Activated B cell treated with CpG ODN at 0.5 μM for 24 hours (primary cell): ENCODE measurements around the gene DLGAP1. TPM values are rescaled to one million over a fixed set of nuclear protein-coding genes. Genes with fewer than 3 reads are reported as not detected.

Experiments used
- ATAC-seq: fragments of 200-7000 bp; cut with Tn5 transposase; one replicate; pipeline ENCODE4 v1.10.0; 2021; ENCODE audit warnings: low read depth, mild to moderate bottlenecking, moderate library complexity
- CTCF ChIA-PET: fragments of 350-600 bp; sonication (Branson Sonifier 250); formaldehyde crosslinking; loops from one replicate; lab custom pipeline; 2021; ENCODE audit warnings: antibody characterized with exemption; lab: Charles Lee
- POLR2A ChIA-PET: fragments of 350-600 bp; sonication (Branson Sonifier 250); formaldehyde crosslinking; loops from one replicate; lab custom pipeline; 2021; ENCODE audit warnings: antibody characterized with exemption; lab: Charles Lee
- DNase-seq: peaks from one replicate; pipeline ENCODE4 v3.0.0; 2022
- H3K27ac Mint-ChIP-seq: one replicate; pipeline ENCODE4 v1.8.0; 2020; ENCODE audit warnings: mixed read lengths
- H3K27me3 Mint-ChIP-seq: one replicate; pipeline ENCODE4 v1.8.0; 2021; ENCODE audit warnings: mixed read lengths
- H3K36me3 Mint-ChIP-seq: one replicate; pipeline ENCODE4 v1.8.0; 2021; ENCODE audit warnings: low read depth, mixed read lengths
- H3K4me1 Mint-ChIP-seq: one replicate; pipeline ENCODE4 v1.8.0; 2021; ENCODE audit warnings: mixed read lengths
- H3K4me3 Mint-ChIP-seq: one replicate; pipeline ENCODE4 v1.8.0; 2020; ENCODE audit warnings: mild to moderate bottlenecking, mixed read lengths
- H3K9me3 Mint-ChIP-seq: one replicate; pipeline ENCODE4 v1.8.0; 2020; ENCODE audit warnings: mixed read lengths
- CTCF ChIP-seq: fragments of 200-600 bp; IDR thresholded peaks from one replicate; pipeline ENCODE4 v1.8.0; 2022; ENCODE audit warnings: antibody characterized with exemption, mild to moderate bottlenecking
- intact Hi-C: fragments of 100-400 bp; cut with micrococcal nuclease; formaldehyde crosslinking; loops from one replicate; pipeline ENCODE4 v1.15.1; 2024
- total RNA-seq: library from RNA; stranded (reverse); gene quantifications from 2 replicates; pipeline ENCODE4 v1.2.3, GENCODE V29; 2022

The DLGAP1 gene
- total RNA-seq, 1 donor from 2014 or later = 0.18 TPM

- Mint-ChIP-seq H3K9me3 (peaks cover 4% of the 10 kb centered on the region), H3K4me3 (no peak overlapping the region), H3K27ac (no peak overlapping the region), H3K4me1 (no peaks in the 10 kb centered on the region), H3K36me3 (no peaks in the 10 kb centered on the region), H3K27me3 (no peaks in the 10 kb centered on the region)
- no peak for ATAC-seq
- POLR2A ChIA-PET = no interaction called here
- intact Hi-C loops = no loop called here
- no peak for DNase-seq
- CTCF ChIA-PET = no interaction called here
- no peak for TF ChIP-seq CTCF
These were observed 251.3 kb downstream of the DLGAP1 start for GRCh38 chr18:4203568-4204437.

- Mint-ChIP-seq H3K36me3 (no peaks in the 10 kb centered on the region), H3K4me3 (no peak overlapping the region), H3K27ac (no peak overlapping the region), H3K27me3 (no peaks in the 10 kb centered on the region), H3K9me3 (peaks cover 5% of the 10 kb centered on the region), H3K4me1 (no peaks in the 10 kb centered on the region)
- ChIA-PET POLR2A (no interaction called here), CTCF (no interaction called here)
- no peak for ATAC-seq
- no peak for TF ChIP-seq CTCF
- intact Hi-C loops = no loop called here
- DNase-seq = no peak
These were observed 254.7 kb downstream of the DLGAP1 start for GRCh38 chr18:4200399-4200798.

- peaks cover 5% of the 10 kb centered on the region for H3K9me3 Mint-ChIP-seq
- DNase-seq (no peak), ATAC-seq (no peak)
- intact Hi-C loops = no loop called here
- no peaks in the 10 kb centered on the region for H3K36me3 Mint-ChIP-seq
- CTCF ChIA-PET = no interaction called here
- no peak overlapping the region for H3K4me3 Mint-ChIP-seq
- POLR2A ChIA-PET = no interaction called here
- no peaks in the 10 kb centered on the region for H3K4me1 Mint-ChIP-seq
- TF ChIP-seq CTCF = no peak
- H3K27ac Mint-ChIP-seq = no peak overlapping the region
- no peaks in the 10 kb centered on the region for H3K27me3 Mint-ChIP-seq
These were observed 256.2 kb downstream of the DLGAP1 start for GRCh38 chr18:4198956-4199355.

- DNase-seq = no peak
- peaks cover 5% of the 10 kb centered on the region for H3K9me3 Mint-ChIP-seq
- no peak for ATAC-seq
- TF ChIP-seq CTCF = no peak
- CTCF ChIA-PET = no interaction called here
- no peak overlapping the region for H3K27ac Mint-ChIP-seq
- H3K4me3 Mint-ChIP-seq = no peak overlapping the region
- POLR2A ChIA-PET = no interaction called here
- H3K36me3 Mint-ChIP-seq = no peaks in the 10 kb centered on the region
- no peaks in the 10 kb centered on the region for H3K27me3 Mint-ChIP-seq
- no peaks in the 10 kb centered on the region for H3K4me1 Mint-ChIP-seq
- intact Hi-C loops = no loop called here
These were observed 258.8 kb downstream of the DLGAP1 start for GRCh38 chr18:4196351-4196750.

GRCh38 chr18:4193086-4193485 is 262.0 kb downstream of the DLGAP1 start:
- H3K27ac Mint-ChIP-seq = no peak overlapping the region
- H3K36me3 Mint-ChIP-seq = no peaks in the 10 kb centered on the region
- peaks cover 8% of the 10 kb centered on the region for H3K9me3 Mint-ChIP-seq
- no peaks in the 10 kb centered on the region for H3K27me3 Mint-ChIP-seq
- no peak for ATAC-seq
- ChIA-PET CTCF (no interaction called here), POLR2A (no interaction called here)
- H3K4me3 Mint-ChIP-seq = no peak overlapping the region
- intact Hi-C loops = no loop called here
- H3K4me1 Mint-ChIP-seq = no peaks in the 10 kb centered on the region
- DNase-seq = no peak
- no peak for TF ChIP-seq CTCF
